A673 (cell line): ENCODE results near the gene MMEL1.

Experiments
- CTCF ChIP-seq: fragments of 300-800, 200-600 bp; sonication (generic); conservative IDR thresholded peaks from 2 replicates; pipeline ENCODE4 v1.5.1; 2017; ENCODE audit warnings: low read depth, mild to moderate bottlenecking, antibody characterized with exemption, low read length, moderate library complexity, mixed read lengths
- EZH2 ChIP-seq: fragments of 200-600 bp; sonication (generic); IDR thresholded peaks from 2 replicates; pipeline ENCODE4 v1.6.1; 2017; ENCODE audit warnings: borderline replicate concordance, low read depth, mild to moderate bottlenecking, mixed read lengths, antibody characterized with exemption, low read length; ENCODE audit not compliant: poor library complexity, severe bottlenecking

GRCh38 chr1:2591581-2592261, 41.1 kb downstream of the MMEL1 start:
- no peak for TF ChIP-seq CTCF
- TF ChIP-seq EZH2, result no peak
